ENCODE results near the gene SELL.

The SELL gene

DNA sequence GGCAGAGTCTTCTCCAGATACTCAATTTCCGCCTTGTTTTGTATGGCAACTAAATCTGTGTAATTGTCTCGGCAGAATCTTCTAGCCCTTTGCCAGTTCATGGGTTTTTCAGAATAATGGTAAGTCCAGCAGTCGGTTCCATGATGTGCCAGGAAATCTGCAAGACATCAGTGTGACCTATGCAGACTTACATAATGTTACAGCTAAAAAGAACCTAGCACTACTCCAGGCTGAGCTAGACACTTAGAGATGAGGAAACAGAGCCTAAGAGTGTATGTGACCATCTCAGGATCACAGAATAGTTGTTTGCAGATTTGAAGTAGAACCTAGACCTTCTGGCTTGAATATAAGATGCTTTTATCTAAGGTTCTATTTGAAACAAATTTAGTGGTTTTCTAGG, 2.8 kb downstream of the SELL start:
- TF ChIP-seq, protein P1, sequence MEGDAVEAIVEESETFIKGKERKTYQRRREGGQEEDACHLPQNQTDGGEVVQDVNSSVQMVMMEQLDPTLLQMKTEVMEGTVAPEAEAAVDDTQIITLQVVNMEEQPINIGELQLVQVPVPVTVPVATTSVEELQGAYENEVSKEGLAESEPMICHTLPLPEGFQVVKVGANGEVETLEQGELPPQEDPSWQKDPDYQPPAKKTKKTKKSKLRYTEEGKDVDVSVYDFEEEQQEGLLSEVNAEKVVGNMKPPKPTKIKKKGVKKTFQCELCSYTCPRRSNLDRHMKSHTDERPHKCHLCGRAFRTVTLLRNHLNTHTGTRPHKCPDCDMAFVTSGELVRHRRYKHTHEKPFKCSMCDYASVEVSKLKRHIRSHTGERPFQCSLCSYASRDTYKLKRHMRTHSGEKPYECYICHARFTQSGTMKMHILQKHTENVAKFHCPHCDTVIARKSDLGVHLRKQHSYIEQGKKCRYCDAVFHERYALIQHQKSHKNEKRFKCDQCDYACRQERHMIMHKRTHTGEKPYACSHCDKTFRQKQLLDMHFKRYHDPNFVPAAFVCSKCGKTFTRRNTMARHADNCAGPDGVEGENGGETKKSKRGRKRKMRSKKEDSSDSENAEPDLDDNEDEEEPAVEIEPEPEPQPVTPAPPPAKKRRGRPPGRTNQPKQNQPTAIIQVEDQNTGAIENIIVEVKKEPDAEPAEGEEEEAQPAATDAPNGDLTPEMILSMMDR (IDR thresholded peaks at IDR 0.05; ENCODE audit: borderline replicate concordance, control extremely low read depth, extremely low read depth, insufficient read depth, missing control alignments) = no peak
- no peak for DNase-seq (ENCODE audit: low spot score)
- in situ Hi-C loops (cut with MboI; ENCODE audit: low sequenced_read_pairs, unreplicated experiment) = loop anchor here (5.0 kb wide), 1 partner anchor 106 kb away; no protein-coding TSS in a partner anchor

DNA sequence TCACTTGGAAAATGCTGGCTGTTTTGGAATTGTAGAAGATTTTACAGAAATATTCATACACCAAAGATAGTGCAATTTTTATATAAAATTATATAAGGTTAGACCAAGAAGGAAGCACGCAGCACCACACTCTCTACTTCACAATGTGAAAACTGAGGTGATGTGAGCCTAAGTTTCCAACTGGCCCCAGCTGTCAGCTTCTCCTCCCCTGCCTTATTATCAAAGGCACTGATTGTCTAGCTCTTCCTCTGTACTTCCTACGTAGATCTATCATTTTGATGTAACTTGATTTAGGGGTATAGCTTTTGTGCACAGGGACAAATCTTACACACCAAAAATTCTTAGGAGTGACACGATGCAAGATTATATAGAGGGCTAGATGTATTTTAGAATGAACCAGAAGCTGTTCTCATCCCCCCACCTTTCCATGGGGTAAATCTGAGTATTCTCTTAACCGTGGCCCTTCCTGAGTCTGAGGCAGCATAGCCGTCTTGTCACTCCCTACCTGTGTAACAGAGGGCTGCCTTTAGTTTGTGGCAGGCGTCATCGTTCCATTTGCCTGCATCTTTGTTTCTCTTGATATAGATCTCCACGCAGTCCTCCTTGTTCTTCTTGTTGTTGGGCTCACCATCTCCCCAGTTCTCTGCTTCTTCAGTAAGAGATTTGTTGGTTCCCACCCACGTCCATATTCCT, 3.4 kb downstream of the SELL start:
- TF ChIP-seq, protein P1 (IDR thresholded peaks at IDR 0.05; ENCODE audit: borderline replicate concordance, control extremely low read depth, extremely low read depth, insufficient read depth, missing control alignments) = no peak
- DNase-seq (ENCODE audit: low spot score) = no peak
- in situ Hi-C loops (cut with MboI; ENCODE audit: low sequenced_read_pairs, unreplicated experiment) = loop anchor here (5.0 kb wide), 1 partner anchor 106 kb away; no protein-coding TSS in a partner anchor

DNA sequence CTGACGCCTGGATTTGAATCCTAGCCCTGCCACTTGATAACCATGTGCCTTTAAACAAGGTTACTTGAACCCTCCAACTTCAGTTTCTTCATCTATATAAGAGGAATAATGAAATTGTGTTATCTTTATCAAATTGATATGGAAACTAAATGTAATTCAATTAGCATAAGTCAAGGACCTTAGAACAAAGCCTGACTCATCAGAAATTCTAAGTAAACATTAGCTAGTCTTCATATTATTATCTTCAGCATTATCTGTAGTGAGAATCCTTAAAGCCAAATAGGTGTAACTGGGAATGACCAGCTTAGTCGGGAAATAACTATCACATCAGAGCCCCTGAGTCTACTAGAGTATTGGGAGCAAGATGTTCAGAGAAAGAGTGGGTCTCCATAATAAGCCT, 6.6 kb downstream of the SELL start:
- in situ Hi-C loops (cut with MboI; ENCODE audit: low sequenced_read_pairs, unreplicated experiment) = loop anchor here (5.0 kb wide), 1 partner anchor 102 kb away; no protein-coding TSS in a partner anchor
- TF ChIP-seq, protein P1 (IDR thresholded peaks at IDR 0.05; ENCODE audit: borderline replicate concordance, control extremely low read depth, extremely low read depth, insufficient read depth, missing control alignments) = no peak
- no peak for DNase-seq (ENCODE audit: low spot score)

DNA sequence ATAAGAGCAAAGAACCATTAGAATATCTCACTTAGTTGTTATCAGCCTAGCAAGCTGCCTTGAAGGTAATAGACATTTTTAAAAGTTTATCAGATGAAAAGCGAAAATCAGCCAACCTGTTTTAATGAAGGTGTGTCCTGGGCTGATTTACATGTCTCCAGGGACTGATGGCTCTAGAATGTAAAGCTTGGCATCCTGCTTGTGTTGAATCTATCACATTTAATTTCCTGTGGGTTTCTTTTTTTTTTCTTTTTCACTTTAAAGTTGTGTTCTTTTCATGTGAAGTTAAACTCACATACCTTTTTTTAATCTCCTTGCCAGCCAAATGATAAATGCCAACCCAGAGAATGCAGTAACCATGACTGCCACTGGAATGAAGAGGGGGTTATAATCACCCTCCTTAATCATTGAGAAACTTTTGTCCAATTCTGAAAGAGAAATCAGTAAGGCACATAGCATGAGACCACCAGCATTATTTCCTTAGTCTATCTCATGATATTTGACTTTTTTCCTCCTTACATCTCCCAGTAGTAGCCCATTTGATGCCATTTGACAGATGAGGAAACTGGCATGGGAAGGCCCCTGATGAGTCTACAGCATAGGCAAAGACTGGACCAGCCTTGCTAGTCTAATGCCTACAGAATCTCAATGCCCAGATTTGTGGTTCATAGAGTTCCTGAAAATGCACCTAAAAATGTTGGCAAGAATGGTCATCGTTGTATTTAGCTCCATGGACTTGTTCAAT, 10.0 kb downstream of the SELL start:
- no peak for DNase-seq (ENCODE audit: low spot score)
- TF ChIP-seq, protein P1 (IDR thresholded peaks at IDR 0.05; ENCODE audit: borderline replicate concordance, control extremely low read depth, extremely low read depth, insufficient read depth, missing control alignments) = no peak
- in situ Hi-C loops (cut with MboI; ENCODE audit: low sequenced_read_pairs, unreplicated experiment) = no loop called here

DNA sequence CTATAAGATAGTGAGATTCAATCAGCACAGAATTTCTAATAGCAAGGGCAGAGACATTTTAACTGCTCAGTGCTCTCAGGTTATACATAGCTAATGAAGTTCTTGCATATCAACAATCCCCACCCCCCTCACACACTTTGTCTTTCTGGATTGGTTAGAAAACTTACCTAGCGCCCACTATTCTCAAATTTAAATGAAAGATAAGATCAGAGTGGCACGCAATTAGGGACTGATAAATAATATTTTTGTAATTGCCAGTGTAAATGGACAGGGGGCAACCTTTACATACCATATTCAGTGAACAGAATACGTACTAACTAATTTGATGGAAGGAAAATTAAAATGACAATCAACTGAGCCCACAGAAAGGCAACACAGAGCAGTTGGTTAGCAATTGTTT, 11.7 kb downstream of the SELL start:
- DNase-seq (ENCODE audit: low spot score) = no peak
- TF ChIP-seq, protein P1 (IDR thresholded peaks at IDR 0.05; ENCODE audit: borderline replicate concordance, control extremely low read depth, extremely low read depth, insufficient read depth, missing control alignments) = no peak
- in situ Hi-C loops (cut with MboI; ENCODE audit: low sequenced_read_pairs, unreplicated experiment) = no loop called here

DNA sequence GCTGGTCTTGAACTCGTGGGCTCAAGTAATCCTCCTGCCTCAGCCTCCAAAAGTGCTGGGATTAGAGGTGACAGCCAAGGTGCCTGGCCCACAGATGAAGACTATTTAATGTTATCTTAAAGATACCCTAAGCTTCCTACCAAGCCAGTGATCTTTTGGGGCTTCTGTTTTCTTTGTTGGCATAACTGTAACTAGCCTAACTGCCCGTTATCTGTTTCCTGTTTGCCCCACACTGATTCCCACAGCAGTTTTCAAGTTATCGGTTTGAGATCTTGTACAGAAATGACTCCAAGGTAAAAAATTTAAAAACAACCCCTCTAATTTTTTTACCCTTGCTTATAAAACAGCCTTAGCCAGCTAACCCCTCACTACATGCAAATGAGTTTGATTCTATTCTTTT, 12.4 kb downstream of the SELL start:
- in situ Hi-C loops (cut with MboI; ENCODE audit: low sequenced_read_pairs, unreplicated experiment) = no loop called here
- no peak for DNase-seq (ENCODE audit: low spot score)
- TF ChIP-seq, protein P1 (IDR thresholded peaks at IDR 0.05; ENCODE audit: borderline replicate concordance, control extremely low read depth, extremely low read depth, insufficient read depth, missing control alignments) = no peak
